ENCODE measurements around the gene ADGRL1.

DNA sequence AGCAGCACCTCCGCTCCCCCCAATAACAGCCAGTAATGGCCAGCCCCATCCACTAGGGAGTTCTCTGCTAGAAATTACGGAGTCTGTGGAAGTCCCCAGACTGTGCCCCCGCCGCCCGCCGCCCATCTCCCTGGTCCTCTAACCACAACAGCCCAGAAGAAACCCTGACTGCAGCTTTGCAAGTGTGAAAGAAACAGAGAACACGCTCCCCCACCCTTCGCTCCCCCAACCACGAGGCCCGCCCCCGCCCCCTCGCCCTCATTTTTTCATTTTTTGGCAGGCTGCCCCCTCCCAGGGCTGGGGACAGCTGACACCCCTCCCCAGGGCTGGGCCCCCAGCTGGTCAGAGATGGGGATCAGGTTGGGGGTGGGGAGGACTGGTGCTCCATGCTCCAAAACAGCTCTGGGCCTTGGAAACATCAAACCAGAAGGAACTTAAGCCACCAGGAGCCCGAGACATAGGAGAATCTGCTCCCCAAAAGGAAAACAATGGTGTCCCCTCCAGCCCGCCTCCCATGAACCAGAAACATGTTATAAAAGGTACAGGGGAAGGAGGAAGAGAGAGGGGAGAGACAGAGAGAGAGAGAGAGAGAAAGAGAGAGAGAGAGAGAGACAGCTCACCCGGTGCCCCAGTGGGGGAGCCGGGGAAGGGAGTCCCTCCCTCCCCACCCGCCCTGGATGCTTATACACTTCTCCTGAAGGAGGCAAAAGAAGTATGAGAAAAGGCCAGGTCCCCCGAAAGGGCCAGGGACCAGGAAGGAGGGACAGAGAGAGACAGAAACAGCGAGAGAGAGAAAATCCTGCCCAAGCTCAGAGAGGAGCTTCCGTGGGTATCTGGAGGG lies 39.8 kb downstream of the ADGRL1 start:
- TF ChIP-seq CTCF (conservative IDR thresholded peaks at IDR 0.05) (no peak), ZFX (IDR thresholded peaks at IDR 0.05) (no peak)
